HL-60 (cell line): ENCODE results near the gene HOXA2.

ENCODE experiments used
- DNase-seq, 2 experiments: peaks; one replicate each; pipeline ENCODE4 v3.0.0-alpha.2; 2010 to 2020; ENCODE audit warnings: low read depth in 1 of 2, low spot score in 1 of 2
- H3K27ac ChIP-seq: fragments of 250-450 bp; sonication (Bioruptor Pico); replicated peaks from 2 replicates; pipeline ENCODE4 v1.5.1; 2020; ENCODE audit warnings: mild to moderate bottlenecking, moderate library complexity
- H3K27me3 ChIP-seq: fragments of 250-450 bp; sonication (Bioruptor Pico); 2 replicates; pipeline ENCODE4 v1.5.1; 2021; ENCODE audit warnings: mild to moderate bottlenecking, moderate library complexity; ENCODE audit not compliant: insufficient read depth, poor library complexity, severe bottlenecking
- H3K4me3 ChIP-seq: replicated peaks from 2 replicates; pipeline ENCODE4 v1.5.1; 2011; ENCODE audit warnings: mild to moderate bottlenecking, control low read depth, low read length; ENCODE audit not compliant: insufficient read depth
- CTCF ChIP-seq: IDR thresholded peaks from one replicate; pipeline ENCODE4 v1.5.1; 2011; ENCODE audit warnings: low read length, control low read depth, inconsistent platforms; ENCODE audit not compliant: insufficient read depth
- GABPA ChIP-seq: IDR thresholded peaks from 2 replicates; pipeline ENCODE4 v1.6.1; 2012; ENCODE audit warnings: low read depth
- POLR2AphosphoS5 ChIP-seq: IDR thresholded peaks from 2 replicates; pipeline ENCODE4 v1.6.1; 2012; ENCODE audit warnings: low read depth
- SPI1 ChIP-seq: IDR thresholded peaks from 2 replicates; pipeline ENCODE4 v1.6.1; 2012; ENCODE audit warnings: low read depth, mild to moderate bottlenecking, borderline replicate concordance
- TF ChIP-seq, protein P1 (sequence below): IDR thresholded peaks from 2 replicates; pipeline ENCODE4 v1.6.1; 2012; ENCODE audit warnings: low read depth; ENCODE audit not compliant: insufficient replicate concordance

HOXA2 gene

GRCh38 chr7:27108390-27109127 is 6.1 kb upstream of the HOXA2 start:
- TF ChIP-seq SPI1 (no peak), CTCF (no peak), GABPA (no peak)
- Histone ChIP-seq H3K27ac (no peak overlapping the region), H3K27me3 (peaks cover 16% of the 10 kb centered on the region), H3K4me3 (no peak overlapping the region)
- no peak for DNase-seq

DNA sequence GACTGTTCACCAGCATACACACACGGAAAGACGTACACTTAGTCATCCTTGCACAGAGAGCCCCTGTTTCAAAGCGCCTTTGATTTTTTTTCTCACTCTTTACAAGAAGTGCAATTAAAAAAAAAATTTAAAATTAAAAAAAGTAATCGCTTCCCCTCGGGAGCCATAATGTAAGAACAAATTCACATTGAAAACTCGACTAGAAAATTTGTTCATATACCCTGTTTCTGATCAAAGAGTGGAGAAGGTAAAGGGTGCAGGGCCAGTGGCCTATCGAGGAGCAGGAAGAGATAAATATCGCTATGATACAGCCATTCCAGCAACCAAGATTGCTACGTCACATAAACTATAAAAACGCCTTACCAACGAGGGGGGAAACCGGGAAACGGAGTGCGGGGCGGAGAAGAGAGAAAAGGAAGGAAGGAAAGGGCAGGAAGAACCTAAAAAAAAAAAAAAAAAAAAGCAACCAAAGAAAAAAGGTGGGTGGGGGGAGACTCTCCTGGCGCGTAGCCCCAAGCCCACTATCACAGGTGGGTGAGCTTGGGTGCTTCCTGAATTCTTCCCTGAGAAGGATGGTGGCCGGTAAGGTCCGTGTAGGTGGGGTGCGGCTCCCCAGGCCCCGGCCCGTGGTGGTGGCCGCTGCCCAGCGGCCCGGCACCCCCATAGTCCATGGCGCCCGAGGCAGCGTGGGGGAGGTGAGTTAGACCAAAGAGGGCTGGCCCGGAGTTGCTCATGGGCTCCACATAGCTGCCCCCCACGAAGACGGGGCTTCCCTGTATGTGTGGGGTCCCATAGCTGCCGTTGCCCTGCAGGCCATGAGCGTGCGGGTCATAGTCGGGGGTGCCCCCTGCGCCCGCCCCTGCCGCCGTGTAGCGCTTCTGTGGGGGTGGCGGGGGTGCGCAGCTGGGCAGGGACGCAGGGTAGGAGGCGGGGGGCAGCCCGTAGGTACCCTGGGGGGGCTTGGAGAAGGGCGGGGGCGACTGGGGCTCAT is 5.2 kb upstream of the HOXA2 start:
- TF ChIP-seq SPI1, result no peak
- no peak for TF ChIP-seq CTCF
- TF ChIP-seq, protein P1, sequence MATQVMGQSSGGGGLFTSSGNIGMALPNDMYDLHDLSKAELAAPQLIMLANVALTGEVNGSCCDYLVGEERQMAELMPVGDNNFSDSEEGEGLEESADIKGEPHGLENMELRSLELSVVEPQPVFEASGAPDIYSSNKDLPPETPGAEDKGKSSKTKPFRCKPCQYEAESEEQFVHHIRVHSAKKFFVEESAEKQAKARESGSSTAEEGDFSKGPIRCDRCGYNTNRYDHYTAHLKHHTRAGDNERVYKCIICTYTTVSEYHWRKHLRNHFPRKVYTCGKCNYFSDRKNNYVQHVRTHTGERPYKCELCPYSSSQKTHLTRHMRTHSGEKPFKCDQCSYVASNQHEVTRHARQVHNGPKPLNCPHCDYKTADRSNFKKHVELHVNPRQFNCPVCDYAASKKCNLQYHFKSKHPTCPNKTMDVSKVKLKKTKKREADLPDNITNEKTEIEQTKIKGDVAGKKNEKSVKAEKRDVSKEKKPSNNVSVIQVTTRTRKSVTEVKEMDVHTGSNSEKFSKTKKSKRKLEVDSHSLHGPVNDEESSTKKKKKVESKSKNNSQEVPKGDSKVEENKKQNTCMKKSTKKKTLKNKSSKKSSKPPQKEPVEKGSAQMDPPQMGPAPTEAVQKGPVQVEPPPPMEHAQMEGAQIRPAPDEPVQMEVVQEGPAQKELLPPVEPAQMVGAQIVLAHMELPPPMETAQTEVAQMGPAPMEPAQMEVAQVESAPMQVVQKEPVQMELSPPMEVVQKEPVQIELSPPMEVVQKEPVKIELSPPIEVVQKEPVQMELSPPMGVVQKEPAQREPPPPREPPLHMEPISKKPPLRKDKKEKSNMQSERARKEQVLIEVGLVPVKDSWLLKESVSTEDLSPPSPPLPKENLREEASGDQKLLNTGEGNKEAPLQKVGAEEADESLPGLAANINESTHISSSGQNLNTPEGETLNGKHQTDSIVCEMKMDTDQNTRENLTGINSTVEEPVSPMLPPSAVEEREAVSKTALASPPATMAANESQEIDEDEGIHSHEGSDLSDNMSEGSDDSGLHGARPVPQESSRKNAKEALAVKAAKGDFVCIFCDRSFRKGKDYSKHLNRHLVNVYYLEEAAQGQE, result no peak
- no peak for TF ChIP-seq GABPA
- TF ChIP-seq POLR2AphosphoS5, result no peak
- no peak for DNase-seq
- H3K4me3 ChIP-seq, result no peak overlapping the region
- H3K27ac ChIP-seq, result no peak overlapping the region
- H3K27me3 ChIP-seq, result peaks cover 25% of the 10 kb centered on the region

DNA sequence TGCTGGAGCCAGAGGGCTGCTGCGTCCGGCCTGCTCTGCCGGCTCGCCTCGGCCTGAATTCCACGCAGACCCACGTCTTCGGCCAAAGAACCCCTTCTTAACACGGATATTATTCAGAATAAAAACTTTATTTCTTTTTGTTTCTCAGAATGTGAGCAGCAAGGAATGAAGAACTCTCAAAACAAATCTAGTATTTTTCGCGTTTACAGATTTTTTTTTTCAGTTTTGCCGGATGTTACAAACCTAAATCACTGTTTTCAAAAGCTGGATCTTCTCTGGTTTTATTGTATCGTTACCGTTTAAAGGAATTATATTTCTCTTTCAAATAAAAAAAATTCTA is 4.4 kb upstream of the HOXA2 start:
- H3K27ac ChIP-seq, result no peak overlapping the region
- no peak for TF ChIP-seq CTCF
- no peak for TF ChIP-seq SPI1
- TF ChIP-seq, protein P1, result no peak
- no peak for TF ChIP-seq POLR2AphosphoS5
- TF ChIP-seq GABPA, result no peak
- no peak overlapping the region for H3K4me3 ChIP-seq
- H3K27me3 ChIP-seq, result peaks cover 30% of the 10 kb centered on the region
- DNase-seq, result no peak
